ENCODE data around the gene PGGHG. TPM values are rescaled to one million over a fixed set of nuclear protein-coding genes. Genes with fewer than 3 reads are reported as not detected.

The PGGHG gene
- total RNA-seq, 1 experiment from 2014 or later, result 69.0 TPM

- no peaks in the 10 kb centered on the region; the same call in 1 of the 2 replicates for H3K27me3 ChIP-seq (ENCODE audit: control insufficient read depth, insufficient read depth, low read length)
- peak; percentile 52 for DNase-seq
- H3K4me3 ChIP-seq (ENCODE audit: insufficient read depth, low read depth, low read length), result no peak within 1 kb of the TSS
- H3K36me3 ChIP-seq (replicated peaks; ENCODE audit: control insufficient read depth, insufficient read depth, low read length), result no peaks in the 10 kb centered on the region
These were observed 10.7 kb upstream of the PGGHG start, which contains the start of gene NLRP6 for GRCh38 chr11:278001-278951. Gene NLRP6, plus strand, starts transcription at chr11:278407. Its CDS starts 163 bp downstream, at chr11:278570.

DNA sequence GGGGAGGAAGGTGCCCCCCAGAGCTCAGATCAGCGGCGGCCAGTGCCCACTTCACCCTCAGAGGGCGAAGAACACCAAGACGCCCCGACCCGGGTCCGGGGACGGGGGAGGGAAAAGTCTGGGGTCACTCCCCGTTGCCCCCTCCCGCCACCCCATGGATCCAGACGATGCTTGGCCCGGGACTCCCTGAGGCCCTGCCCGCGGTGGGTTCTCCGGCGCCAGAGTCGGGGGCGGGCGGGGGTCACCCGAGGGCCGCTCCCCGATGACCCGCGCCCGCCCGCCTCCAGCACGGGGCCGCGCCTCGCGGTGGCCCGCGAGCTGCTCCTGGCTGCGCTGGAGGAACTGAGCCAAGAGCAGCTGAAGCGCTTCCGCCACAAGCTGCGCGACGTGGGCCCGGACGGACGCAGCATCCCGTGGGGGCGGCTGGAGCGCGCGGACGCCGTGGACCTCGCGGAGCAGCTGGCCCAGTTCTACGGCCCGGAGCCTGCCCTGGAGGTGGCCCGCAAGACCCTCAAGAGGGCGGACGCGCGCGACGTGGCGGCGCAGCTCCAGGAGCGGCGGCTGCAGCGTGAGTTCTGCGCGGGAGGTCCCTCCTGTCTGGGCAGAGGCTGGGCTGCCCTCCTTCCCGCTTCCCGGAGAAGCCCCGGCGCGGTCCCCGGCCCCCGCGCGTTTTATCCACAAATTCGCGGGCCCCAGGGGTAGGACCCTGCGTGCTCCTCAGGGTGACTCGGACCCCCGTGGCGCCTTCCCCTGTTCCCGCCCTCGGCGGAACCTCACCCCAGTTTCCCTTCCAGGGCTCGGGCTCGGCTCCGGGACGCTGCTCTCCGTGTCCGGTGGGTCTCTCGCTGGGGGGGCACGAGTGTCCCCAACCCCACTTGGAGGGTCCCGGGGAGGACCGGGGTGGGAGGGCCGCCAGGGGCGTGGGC, 9.6 kb upstream of the PGGHG start:
- Histone ChIP-seq H3K4me3 (ENCODE audit: insufficient read depth, low read depth, low read length) (no peak overlapping the region), H3K36me3 (replicated peaks; ENCODE audit: control insufficient read depth, insufficient read depth, low read length) (no peaks in the 10 kb centered on the region), H3K27me3 (ENCODE audit: control insufficient read depth, insufficient read depth, low read length) (no peaks in the 10 kb centered on the region; the same call in 1 of the 2 replicates)
- peak; percentile 70 for DNase-seq

DNA sequence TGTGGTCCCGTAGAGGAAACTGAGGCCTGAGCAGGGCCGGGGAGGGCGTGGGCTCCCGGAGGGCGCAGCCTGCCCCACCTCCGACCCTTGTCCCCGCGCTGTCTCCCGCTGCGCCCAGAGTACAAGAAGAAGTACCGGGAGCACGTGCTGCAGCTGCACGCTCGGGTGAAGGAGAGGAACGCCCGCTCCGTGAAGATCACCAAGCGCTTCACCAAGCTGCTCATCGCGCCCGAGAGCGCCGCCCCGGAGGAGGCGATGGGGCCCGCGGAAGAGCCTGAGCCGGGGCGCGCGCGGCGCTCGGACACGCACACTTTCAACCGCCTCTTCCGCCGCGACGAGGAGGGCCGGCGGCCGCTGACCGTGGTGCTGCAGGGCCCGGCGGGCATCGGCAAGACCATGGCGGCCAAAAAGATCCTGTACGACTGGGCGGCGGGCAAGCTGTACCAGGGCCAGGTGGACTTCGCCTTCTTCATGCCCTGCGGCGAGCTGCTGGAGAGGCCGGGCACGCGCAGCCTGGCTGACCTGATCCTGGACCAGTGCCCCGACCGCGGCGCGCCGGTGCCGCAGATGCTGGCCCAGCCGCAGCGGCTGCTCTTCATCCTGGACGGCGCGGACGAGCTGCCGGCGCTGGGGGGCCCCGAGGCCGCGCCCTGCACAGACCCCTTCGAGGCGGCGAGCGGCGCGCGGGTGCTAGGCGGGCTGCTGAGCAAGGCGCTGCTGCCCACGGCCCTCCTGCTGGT, 8.8 kb upstream of the PGGHG start:
- no peaks in the 10 kb centered on the region; the same call in 1 of the 2 replicates for H3K27me3 ChIP-seq (ENCODE audit: control insufficient read depth, insufficient read depth, low read length)
- H3K4me3 ChIP-seq (ENCODE audit: insufficient read depth, low read depth, low read length), result no peak overlapping the region
- DNase-seq, result peak; percentile 65
- H3K36me3 ChIP-seq (replicated peaks; ENCODE audit: control insufficient read depth, insufficient read depth, low read length), result no peaks in the 10 kb centered on the region

DNA sequence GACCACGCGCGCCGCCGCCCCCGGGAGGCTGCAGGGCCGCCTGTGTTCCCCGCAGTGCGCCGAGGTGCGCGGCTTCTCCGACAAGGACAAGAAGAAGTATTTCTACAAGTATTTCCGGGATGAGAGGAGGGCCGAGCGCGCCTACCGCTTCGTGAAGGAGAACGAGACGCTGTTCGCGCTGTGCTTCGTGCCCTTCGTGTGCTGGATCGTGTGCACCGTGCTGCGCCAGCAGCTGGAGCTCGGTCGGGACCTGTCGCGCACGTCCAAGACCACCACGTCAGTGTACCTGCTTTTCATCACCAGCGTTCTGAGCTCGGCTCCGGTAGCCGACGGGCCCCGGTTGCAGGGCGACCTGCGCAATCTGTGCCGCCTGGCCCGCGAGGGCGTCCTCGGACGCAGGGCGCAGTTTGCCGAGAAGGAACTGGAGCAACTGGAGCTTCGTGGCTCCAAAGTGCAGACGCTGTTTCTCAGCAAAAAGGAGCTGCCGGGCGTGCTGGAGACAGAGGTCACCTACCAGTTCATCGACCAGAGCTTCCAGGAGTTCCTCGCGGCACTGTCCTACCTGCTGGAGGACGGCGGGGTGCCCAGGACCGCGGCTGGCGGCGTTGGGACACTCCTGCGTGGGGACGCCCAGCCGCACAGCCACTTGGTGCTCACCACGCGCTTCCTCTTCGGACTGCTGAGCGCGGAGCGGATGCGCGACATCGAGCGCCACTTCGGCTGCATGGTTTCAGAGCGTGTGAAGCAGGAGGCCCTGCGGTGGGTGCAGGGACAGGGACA, 8.0 kb upstream of the PGGHG start:
- no peak overlapping the region for H3K4me3 ChIP-seq (ENCODE audit: insufficient read depth, low read depth, low read length)
- DNase-seq, result peak; percentile 56
- H3K27me3 ChIP-seq (ENCODE audit: control insufficient read depth, insufficient read depth, low read length), result no peaks in the 10 kb centered on the region; the same call in 1 of the 2 replicates
- no peaks in the 10 kb centered on the region for H3K36me3 ChIP-seq (replicated peaks; ENCODE audit: control insufficient read depth, insufficient read depth, low read length)

GRCh38 chr11:281486-282161, 7.3 kb upstream of the PGGHG start:
- Histone ChIP-seq H3K27me3 (ENCODE audit: control insufficient read depth, insufficient read depth, low read length) (no peaks in the 10 kb centered on the region; the same call in 1 of the 2 replicates), H3K4me3 (ENCODE audit: insufficient read depth, low read depth, low read length) (no peak overlapping the region), H3K36me3 (replicated peaks; ENCODE audit: control insufficient read depth, insufficient read depth, low read length) (no peaks in the 10 kb centered on the region)
- DNase-seq, result no peak

- no peak for DNase-seq
- no peaks in the 10 kb centered on the region; the same call in 1 of the 2 replicates for H3K27me3 ChIP-seq (ENCODE audit: control insufficient read depth, insufficient read depth, low read length)
- H3K4me3 ChIP-seq (ENCODE audit: insufficient read depth, low read depth, low read length), result no peak overlapping the region
- H3K36me3 ChIP-seq (replicated peaks; ENCODE audit: control insufficient read depth, insufficient read depth, low read length), result no peaks in the 10 kb centered on the region
These were observed 6.8 kb upstream of the PGGHG start for GRCh38 chr11:282171-282570.

DNA sequence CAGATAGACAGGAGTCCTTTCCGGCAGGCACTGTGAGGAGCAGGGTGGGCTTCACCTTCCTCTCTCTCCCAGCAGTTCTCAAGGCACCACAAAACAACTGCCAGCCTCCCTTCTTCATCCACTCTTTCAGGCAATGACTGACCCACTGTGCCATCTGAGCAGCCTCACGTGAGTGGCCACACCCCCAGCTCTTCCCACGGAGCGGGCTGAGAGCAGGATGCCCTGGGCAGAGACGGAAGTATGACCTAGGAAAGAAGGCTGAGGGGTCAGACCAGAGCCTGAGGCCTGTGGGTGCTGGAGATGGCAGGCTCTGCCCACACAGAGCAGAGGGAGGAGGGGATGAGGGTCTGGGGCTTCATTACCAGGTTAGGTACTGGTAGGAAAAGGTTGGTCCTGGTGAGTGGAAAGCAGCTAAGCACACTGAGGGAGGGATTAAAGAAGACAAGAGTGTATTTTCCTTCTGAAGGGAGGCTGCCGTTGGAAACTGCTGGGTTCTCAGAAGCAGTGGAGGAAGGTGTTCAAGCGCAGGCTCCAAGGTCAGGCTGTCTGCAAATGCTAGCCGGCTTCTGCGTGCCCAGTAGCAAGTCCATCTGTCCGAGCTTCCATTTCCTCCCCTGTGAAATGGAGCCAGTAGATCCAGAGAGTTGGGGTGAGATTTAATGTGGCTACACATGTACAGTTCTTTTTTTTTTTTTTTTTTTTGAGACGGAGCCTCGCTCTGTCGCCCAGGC, 6.1 kb upstream of the PGGHG start:
- Histone ChIP-seq H3K36me3 (replicated peaks; ENCODE audit: control insufficient read depth, insufficient read depth, low read length) (no peaks in the 10 kb centered on the region), H3K4me3 (ENCODE audit: insufficient read depth, low read depth, low read length) (no peak overlapping the region), H3K27me3 (ENCODE audit: control insufficient read depth, insufficient read depth, low read length) (peaks cover 4% of the 10 kb centered on the region)
- DNase-seq, result no peak

DNA sequence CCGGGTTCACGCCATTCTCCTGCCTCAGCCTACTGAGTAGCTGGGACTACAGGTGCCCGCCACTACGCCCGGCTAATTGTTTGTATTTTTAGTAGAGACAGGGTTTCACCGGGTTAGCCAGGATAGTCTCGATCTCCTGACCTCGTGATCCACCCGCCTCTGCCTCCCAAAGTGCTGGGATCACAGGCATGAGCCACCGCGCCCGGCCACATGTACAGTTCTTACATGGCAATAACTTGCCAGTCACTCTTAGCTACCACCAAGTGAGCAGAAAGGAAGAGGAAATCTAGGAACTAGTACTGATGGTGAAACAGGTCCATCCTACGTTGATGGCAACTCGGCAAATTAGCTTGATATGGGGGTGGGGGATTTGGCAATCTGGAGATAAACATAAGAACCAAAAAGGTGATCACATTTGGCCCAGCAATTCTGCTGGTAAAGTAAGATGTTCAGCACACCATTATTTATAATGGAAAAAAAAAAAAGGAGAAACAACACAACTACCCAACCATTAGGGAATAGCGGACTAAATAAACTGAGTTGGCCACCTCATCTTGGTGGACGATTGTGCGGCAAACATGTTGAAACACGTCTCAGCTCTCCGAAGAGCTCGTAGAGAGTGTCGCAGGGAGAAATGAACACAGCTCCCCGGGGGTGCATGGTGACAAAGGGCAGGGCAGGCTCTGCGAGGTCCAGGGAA, 5.4 kb upstream of the PGGHG start:
- Histone ChIP-seq H3K4me3 (ENCODE audit: insufficient read depth, low read depth, low read length) (no peak overlapping the region), H3K36me3 (replicated peaks; ENCODE audit: control insufficient read depth, insufficient read depth, low read length) (no peaks in the 10 kb centered on the region), H3K27me3 (ENCODE audit: control insufficient read depth, insufficient read depth, low read length) (peaks cover 12% of the 10 kb centered on the region)
- no peak for DNase-seq

DNA sequence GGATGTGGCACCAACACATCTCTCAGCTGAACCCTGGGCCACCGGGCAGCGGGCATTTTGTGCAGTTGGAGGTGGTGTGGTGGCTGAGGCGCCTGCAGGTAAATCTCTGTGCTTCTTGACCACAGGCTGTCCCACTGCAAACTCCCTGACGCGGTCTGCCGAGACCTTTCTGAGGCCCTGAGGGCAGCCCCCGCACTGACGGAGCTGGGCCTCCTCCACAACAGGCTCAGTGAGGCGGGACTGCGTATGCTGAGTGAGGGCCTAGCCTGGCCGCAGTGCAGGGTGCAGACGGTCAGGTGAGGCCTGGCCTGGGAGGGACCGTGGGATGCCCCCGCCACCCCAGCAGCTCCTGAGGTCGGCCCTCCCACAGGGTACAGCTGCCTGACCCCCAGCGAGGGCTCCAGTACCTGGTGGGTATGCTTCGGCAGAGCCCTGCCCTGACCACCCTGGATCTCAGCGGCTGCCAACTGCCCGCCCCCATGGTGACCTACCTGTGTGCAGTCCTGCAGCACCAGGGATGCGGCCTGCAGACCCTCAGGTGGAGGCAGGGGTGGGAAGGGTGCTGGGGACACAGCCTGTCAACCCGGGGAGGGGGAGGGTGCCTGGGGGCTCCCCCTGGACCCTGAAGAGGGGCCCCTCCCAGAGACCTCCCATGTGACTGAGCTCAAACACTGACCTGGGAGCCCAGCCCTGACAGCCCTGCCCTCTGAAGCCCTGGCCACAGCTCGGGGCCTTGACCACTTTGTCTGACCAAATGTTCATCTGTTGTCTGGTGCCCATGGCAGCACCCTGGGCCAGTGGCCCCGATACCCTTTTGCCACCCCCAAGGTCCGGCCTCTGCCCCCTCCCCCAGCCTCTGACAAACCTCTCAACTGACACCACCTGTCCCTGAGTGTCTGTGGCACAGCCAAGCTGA, 4.6 kb upstream of the PGGHG start:
- DNase-seq, result peak; percentile 63
- Histone ChIP-seq H3K36me3 (replicated peaks; ENCODE audit: control insufficient read depth, insufficient read depth, low read length) (no peaks in the 10 kb centered on the region), H3K4me3 (ENCODE audit: insufficient read depth, low read depth, low read length) (no peak overlapping the region), H3K27me3 (ENCODE audit: control insufficient read depth, insufficient read depth, low read length) (peaks cover 12% of the 10 kb centered on the region)

DNA sequence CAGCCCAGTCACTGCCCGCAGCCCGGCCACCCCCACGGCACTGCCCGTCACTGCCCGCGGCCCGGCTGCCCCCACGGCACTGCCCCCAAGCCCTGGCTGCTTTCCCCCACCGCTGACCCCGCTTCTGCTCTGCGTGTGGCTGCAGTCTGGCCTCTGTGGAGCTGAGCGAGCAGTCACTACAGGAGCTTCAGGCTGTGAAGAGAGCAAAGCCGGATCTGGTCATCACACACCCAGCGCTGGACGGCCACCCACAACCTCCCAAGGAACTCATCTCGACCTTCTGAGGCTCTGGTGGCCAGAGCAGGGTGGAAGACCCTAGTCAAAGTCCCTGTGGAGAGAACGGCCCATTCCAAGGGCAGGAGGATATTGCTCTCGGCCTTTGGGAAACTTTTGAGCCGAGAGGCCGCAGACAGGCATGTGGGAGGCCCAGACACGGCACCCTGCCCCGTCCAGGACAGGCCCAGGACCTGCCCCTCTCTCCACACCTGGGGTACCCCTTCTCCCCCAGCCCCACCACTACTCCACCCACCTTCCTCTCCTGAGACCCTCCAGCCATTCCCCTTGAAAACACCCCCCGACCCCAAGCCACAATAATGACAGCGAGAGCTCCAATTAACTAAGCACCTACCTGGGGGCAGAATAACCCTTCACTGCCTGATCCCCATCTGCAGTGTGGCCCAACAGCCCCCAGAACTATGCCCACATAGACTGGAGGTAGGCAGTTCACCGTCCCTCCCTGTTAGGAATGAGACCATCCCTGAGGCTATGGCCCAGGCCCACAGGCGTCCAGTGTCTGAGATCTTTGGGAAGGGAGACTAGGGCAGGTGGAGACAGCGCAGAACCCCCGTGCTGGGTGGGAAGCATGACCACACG, 3.7 kb upstream of the PGGHG start:
- DNase-seq, result peak; percentile 51
- Histone ChIP-seq H3K36me3 (replicated peaks; ENCODE audit: control insufficient read depth, insufficient read depth, low read length) (no peaks in the 10 kb centered on the region), H3K27me3 (ENCODE audit: control insufficient read depth, insufficient read depth, low read length) (peaks cover 12% of the 10 kb centered on the region), H3K4me3 (ENCODE audit: insufficient read depth, low read depth, low read length) (no peak overlapping the region)

GRCh38 chr11:285894-286220, 3.1 kb upstream of the PGGHG start:
- DNase-seq, result peak; percentile 44
- no peak overlapping the region for H3K4me3 ChIP-seq (ENCODE audit: insufficient read depth, low read depth, low read length)
- H3K36me3 ChIP-seq (replicated peaks; ENCODE audit: control insufficient read depth, insufficient read depth, low read length), result no peaks in the 10 kb centered on the region; the same call in 1 of the 2 replicates
- H3K27me3 ChIP-seq (ENCODE audit: control insufficient read depth, insufficient read depth, low read length), result peaks cover 12% of the 10 kb centered on the region
